ENCODE results near the gene FAM228A. TPM values are rescaled to one million over a fixed set of nuclear protein-coding genes. Genes with fewer than 3 reads are reported as not detected.
"Not testable (repeated sequence)": the region's sequence is repeated elsewhere in the genome, so short reads cannot be mapped to it uniquely, and the experiment has no call there.

The FAM228A gene
- total RNA-seq, result 1 to 10 TPM in 1 of 3 donors, under 1 TPM in 2; 0.66 to 2.6 (median 0.88) TPM

DNA sequence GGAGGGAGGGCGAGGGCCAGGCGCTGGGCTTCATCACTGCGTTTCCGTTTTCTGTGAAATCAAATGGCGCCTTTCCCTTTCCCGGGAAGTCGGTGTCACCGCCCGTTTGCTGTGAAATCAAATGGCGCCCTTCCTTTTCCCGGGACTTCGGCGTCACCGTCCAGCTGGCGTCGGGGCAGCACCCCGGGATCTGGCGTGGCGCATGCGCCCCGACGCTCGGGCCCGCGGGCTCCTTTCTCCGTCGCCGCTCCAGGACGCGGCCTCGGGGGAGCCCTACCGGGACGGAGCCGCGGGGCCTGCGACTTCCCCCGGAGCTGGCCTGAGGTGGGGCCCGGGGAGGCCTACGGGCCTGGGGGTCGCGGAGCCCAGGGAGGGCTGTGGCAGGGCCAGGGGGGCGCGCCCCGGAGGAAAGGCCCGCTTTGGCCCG, at the start of gene FAM228A:
Gene FAM228A (plus strand): TSS at position 203 of the 427 bp plus-strand sequence. CDS start 428 bp downstream, outside the sequence.
- DNase-seq (ENCODE audit: low spot score in 2 of 2), result no peak
- peak within 1 kb of the TSS in 1 of 2 donors; percentile 4 for H3K27ac ChIP-seq
- H3K9me3 ChIP-seq, result peaks cover 0 to 4% of the 10 kb centered on the region in 2 donors
- H3K4me1 ChIP-seq, result no peaks in the 10 kb centered on the region
- H3K4me3 ChIP-seq, result peak within 1 kb of the TSS; percentile 6 to 57 (median 30)
- H3K27me3 ChIP-seq, result no peaks in the 10 kb centered on the region
- H3K36me3 ChIP-seq, result no peaks in the 10 kb centered on the region
- no peak for TF ChIP-seq POLR2AphosphoS5 (IDR thresholded peaks at IDR 0.05)
- TF ChIP-seq, protein P1, sequence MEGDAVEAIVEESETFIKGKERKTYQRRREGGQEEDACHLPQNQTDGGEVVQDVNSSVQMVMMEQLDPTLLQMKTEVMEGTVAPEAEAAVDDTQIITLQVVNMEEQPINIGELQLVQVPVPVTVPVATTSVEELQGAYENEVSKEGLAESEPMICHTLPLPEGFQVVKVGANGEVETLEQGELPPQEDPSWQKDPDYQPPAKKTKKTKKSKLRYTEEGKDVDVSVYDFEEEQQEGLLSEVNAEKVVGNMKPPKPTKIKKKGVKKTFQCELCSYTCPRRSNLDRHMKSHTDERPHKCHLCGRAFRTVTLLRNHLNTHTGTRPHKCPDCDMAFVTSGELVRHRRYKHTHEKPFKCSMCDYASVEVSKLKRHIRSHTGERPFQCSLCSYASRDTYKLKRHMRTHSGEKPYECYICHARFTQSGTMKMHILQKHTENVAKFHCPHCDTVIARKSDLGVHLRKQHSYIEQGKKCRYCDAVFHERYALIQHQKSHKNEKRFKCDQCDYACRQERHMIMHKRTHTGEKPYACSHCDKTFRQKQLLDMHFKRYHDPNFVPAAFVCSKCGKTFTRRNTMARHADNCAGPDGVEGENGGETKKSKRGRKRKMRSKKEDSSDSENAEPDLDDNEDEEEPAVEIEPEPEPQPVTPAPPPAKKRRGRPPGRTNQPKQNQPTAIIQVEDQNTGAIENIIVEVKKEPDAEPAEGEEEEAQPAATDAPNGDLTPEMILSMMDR (IDR thresholded peaks at IDR 0.05), result no peak
- no peak for TF ChIP-seq POLR2A (IDR thresholded peaks at IDR 0.05)
- intact Hi-C loops (cut with DNase I; ENCODE audit: low total_unique reads), result no loop called here

DNA sequence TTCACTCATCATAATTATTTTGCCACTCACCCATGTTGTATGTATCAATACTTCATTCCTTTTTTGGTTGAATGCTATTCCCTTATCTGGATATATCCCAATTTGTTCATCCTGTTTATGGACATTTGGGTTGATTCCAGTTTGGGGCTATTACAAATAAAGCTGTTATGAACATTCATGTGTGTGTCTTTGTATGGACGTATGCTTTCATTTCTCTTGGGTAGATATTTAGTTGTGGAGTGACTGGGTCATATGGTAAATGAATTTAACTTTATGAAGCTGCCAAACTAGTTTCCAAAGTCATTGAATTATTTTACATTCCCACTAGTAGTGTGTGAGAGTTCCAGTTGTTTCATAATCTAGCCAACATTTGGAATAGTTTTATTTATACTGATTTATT, 48.9 kb upstream of the FAM228A start:
- Histone ChIP-seq H3K36me3 (no peaks in the 10 kb centered on the region), H3K4me3 (no peak overlapping the region), H3K4me1 (no peaks in the 10 kb centered on the region), H3K27me3 (no peaks in the 10 kb centered on the region), H3K27ac (no peak overlapping the region), H3K9me3 (no peaks in the 10 kb centered on the region)
- TF ChIP-seq POLR2AphosphoS5 (IDR thresholded peaks at IDR 0.05) (no peak), POLR2A (IDR thresholded peaks at IDR 0.05) (no peak)
- TF ChIP-seq, protein P1 (IDR thresholded peaks at IDR 0.05), result no peak
- intact Hi-C loops (cut with DNase I; ENCODE audit: low total_unique reads), result no loop called here
- no peak for DNase-seq (ENCODE audit: low spot score in 2 of 2)

DNA sequence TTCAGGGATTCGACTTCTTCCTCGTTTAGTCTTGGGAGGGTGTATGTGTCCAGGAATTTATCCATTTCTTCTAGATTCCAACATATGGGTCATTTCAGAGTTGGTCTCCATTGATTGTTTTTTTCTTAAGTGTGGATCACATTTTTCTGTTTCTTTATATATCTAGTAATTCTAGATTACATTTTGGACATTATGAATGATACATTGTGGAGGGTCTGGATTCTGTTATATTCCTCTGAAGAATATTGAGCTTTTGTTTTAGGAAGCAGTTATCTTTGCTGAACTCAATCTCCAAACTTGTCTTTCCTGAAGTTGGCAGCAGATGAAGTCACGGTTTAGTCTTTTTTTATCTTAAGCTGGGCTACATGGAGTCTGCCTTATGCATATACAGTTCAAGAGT, 42.3 kb upstream of the FAM228A start:
- H3K27ac ChIP-seq, result no peak overlapping the region
- no peaks in the 10 kb centered on the region for H3K4me1 ChIP-seq
- H3K36me3 ChIP-seq, result no peaks in the 10 kb centered on the region
- TF ChIP-seq POLR2A (IDR thresholded peaks at IDR 0.05) (no peak), POLR2AphosphoS5 (IDR thresholded peaks at IDR 0.05) (no peak)
- TF ChIP-seq, protein P1 (IDR thresholded peaks at IDR 0.05), result no peak
- no peak for DNase-seq (ENCODE audit: low spot score in 2 of 2)
- peaks cover 0 to 3% of the 10 kb centered on the region in 2 donors for H3K9me3 ChIP-seq
- no peak overlapping the region for H3K4me3 ChIP-seq
- intact Hi-C loops (cut with DNase I; ENCODE audit: low total_unique reads), result no loop called here
- no peaks in the 10 kb centered on the region for H3K27me3 ChIP-seq

DNA sequence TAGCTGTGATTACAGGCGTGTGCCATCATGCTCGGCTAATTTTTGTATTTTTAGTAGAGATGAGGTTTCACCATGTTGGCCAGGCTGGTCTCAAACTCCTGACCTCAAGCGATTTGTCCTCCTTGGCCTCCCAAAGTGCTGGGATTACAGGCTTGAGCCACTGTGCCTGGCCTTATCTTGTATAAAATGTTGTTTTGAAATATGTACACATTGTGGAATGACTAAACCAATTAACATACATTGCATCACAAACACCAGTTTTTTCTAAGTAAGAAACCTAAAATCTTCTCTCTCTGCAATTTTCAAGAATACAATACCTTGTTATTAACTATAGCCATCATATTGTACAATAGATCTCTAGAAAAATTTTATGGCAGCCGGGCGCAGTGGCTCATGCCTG, 34.5 kb upstream of the FAM228A start:
- H3K36me3 ChIP-seq; H3K4me3 ChIP-seq; DNase-seq (ENCODE audit: low spot score in 2 of 2); H3K4me1 ChIP-seq; H3K27me3 ChIP-seq; H3K9me3 ChIP-seq; H3K27ac ChIP-seq; intact Hi-C loops (cut with DNase I; ENCODE audit: low total_unique reads): not testable (repeated sequence)

DNA sequence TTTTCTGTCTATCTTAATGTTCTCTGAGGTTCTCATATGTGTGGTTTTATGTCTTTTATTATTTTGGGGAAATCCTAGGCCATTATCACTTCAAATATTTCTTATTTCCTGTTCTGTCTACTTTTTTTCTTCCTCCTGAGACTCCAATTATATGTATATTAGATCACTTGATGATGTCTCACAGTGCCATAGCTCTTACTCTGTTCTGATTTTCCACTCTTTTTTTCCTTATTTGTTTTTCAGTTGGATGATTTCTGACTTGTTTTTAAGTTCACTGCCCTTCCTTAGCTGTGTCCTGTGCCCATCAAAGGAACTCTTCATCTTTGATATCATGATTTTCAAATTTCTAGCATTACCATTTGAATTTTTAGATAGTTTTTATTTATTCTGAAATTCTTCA, 27.5 kb upstream of the FAM228A start:
- Histone ChIP-seq H3K9me3 (peaks cover 5 to 20% of the 10 kb centered on the region in 2 donors), H3K4me3 (no peak overlapping the region), H3K4me1 (no peaks in the 10 kb centered on the region), H3K27me3 (no peaks in the 10 kb centered on the region), H3K27ac (no peak overlapping the region), H3K36me3 (peaks cover 5% of the 10 kb centered on the region)
- DNase-seq (ENCODE audit: low spot score in 2 of 2), result no peak
- intact Hi-C loops (cut with DNase I; ENCODE audit: low total_unique reads), result no loop called here
- TF ChIP-seq POLR2A (IDR thresholded peaks at IDR 0.05), result no peak
- no peak for TF ChIP-seq POLR2AphosphoS5 (IDR thresholded peaks at IDR 0.05)
- TF ChIP-seq, protein P1 (IDR thresholded peaks at IDR 0.05), result no peak
